Measurements from ENCODE around the gene MIEN1. TPM values are rescaled to one million over a fixed set of nuclear protein-coding genes. Genes with fewer than 3 reads are reported as not detected.
A peak's percentile ranks its signal among the peaks of the same experiment; 100 is the strongest.

MIEN1 gene
- total and polyA plus RNA-seq, 2 of the 13 experiments (the other 11 are each of a cell fraction or from before 2014, with no cell fraction given), result 40.6 to 56.6 TPM

DNA sequence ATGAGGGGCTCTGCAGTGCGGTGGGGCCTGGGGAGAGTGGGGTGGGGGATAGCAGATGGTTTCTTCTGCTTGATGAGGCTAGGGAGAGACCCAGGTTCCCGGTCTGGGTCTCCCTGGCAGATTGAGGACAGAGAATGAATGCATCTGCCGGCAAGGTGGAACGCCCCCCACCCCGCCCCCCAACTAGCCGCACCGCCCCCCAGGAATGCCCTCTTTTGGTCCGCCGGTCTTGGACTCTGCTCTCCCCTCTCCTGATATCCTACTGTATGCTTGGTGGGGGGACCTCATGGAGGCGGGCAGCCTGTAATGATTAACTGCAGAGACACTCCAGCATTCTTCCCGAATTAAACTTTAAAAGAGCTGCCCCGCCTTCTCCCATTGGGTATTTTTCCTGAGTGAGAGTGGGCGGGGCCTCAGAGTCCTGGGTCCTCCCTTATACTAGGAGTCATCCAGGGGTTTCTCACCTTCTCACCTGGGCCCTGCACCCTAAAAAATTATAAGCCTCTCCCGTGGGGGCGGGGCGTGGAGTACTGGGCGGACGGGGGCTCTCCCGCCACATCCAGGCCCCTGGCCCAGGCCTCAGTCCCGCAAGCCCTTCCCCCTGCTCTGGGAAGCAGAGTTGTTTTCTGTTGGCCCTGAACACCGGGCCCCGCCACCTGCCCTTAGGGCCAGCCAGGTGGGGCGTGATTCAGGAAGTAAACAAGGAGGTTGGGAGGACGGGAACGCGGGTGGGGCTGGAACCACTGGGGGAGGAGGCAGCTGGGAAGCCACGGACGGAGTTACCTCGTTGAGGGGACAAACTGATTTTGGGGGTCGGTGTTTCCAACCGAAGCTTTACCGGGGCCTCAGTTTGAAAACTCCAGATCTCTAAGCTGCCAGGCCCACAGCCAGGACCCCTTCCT is 8.9 kb upstream of the MIEN1 start (continued):
- TF ChIP-seq EP300 (IDR thresholded peaks at IDR 0.05; ENCODE audit: low read depth in 2 of 2, low read length in 2 of 2) (peak in 1 of 2 experiments; percentile 76; a peak in 2 of 4 replicates), EP300 (CRISPR knock-in tag; IDR thresholded peaks at IDR 0.05; ENCODE audit: borderline replicate concordance) (peak; percentile 83), SNAPC5 (CRISPR knock-in tag; IDR thresholded peaks at IDR 0.05; ENCODE audit: borderline replicate concordance) (no peak), HOXA9 (CRISPR knock-in tag; IDR thresholded peaks at IDR 0.05; ENCODE audit: borderline replicate concordance) (no peak), GATA4 (IDR thresholded peaks at IDR 0.05; ENCODE audit: borderline replicate concordance, low read depth) (no peak; the same call in 1 of the 2 replicates), ZBTB4 (CRISPR knock-in tag; IDR thresholded peaks at IDR 0.05; ENCODE audit: borderline replicate concordance) (no peak)

GRCh38 chr17:39738568-39738901 is 8.2 kb upstream of the MIEN1 start:
- CTCF ChIA-PET (ENCODE audit: low intra/inter-chr PET ratio, low total read pairs), result interaction anchor here (2.4 kb wide), 1 partner anchor 16 kb away, joined by 11 read pairs; no protein-coding TSS in a partner anchor
- in situ Hi-C loops (cut with HindIII; ENCODE audit: extremely low pct_ligation_motif_present, low pct_unique_long_range_greater_than_20kb), result no loop called here
- 0% methylated on average over 11 of the region's 13 CpGs for WGBS (ENCODE audit: low lambda C conversion rate)
- TF ChIP-seq ZFP82 (CRISPR knock-in tag; IDR thresholded peaks at IDR 0.05; ENCODE audit: borderline replicate concordance) (no peak), ZNF788 (CRISPR knock-in tag; IDR thresholded peaks at IDR 0.05; ENCODE audit: borderline replicate concordance) (0 out of 2 replicates have a peak, but pooled peaks have one; percentile 6), ZNF280B (CRISPR knock-in tag; IDR thresholded peaks at IDR 0.05; ENCODE audit: borderline replicate concordance) (peak; percentile 39; the same call in 1 of the 2 replicates), SNAPC5 (CRISPR knock-in tag; IDR thresholded peaks at IDR 0.05; ENCODE audit: borderline replicate concordance) (no peak), NRL (CRISPR knock-in tag; IDR thresholded peaks at IDR 0.05; ENCODE audit: borderline replicate concordance) (no peak), TBL1XR1 (IDR thresholded peaks at IDR 0.05; ENCODE audit: borderline replicate concordance, low read length, partially characterized antibody) (no peak), ESRRA (CRISPR knock-in tag; IDR thresholded peaks at IDR 0.05; ENCODE audit: low read depth) (no peak), NCOA1 (CRISPR knock-in tag; IDR thresholded peaks at IDR 0.05) (no peak)

More at GRCh38 chr17:39738568-39738901, 8.2 kb upstream of the MIEN1 start:
- intact Hi-C loops (cut with micrococcal nuclease; ENCODE audit: unreplicated experiment), result loop anchor here (10.0 kb wide), 1 partner anchor 274 kb away; the partner anchor contains the start of gene CDK12
- peak; percentile 50 for DNase-seq (ENCODE audit: low spot score)
- H4K20me1 ChIP-seq (ENCODE audit: insufficient read depth, low read length), result peaks cover 7% of the 10 kb centered on the region; the same call in 1 of the 2 replicates
- H3K4me3 ChIP-seq (replicated peaks in 1 of 3; ENCODE audit: insufficient read depth in 1 of 3, low read depth in 2 of 3, low read length in 3 of 3), result peak overlapping the region; percentile 89 to 96 (median 95)
- H3K4me2 ChIP-seq (ENCODE audit: low read depth, low read length), result peak overlapping the region; percentile 82
- no peak overlapping the region for H2AFZ ChIP-seq (ENCODE audit: low read length)
- POLR2A ChIA-PET, result interaction anchor here (1.0 to 3.0 kb wide), 18 partner anchors 9 to 867 kb away, joined by 3 to 79 read pairs (median 10); partner anchors contain the start of genes ERBB2, LRRC3C, MIEN1 and ORMDL3
- no peaks in the 10 kb centered on the region; a peak in 1 of 5 replicates for H3K27me3 ChIP-seq (ENCODE audit: control insufficient read depth in 1 of 2, insufficient read depth in 2 of 2, low read length in 2 of 2)
- peaks cover 44% of the 10 kb centered on the region for H3K4me1 ChIP-seq (ENCODE audit: insufficient read depth, low read length)
- BruUV-seq (replicated peaks), result no TSS peak
- no peaks in the 10 kb centered on the region for H3K9me3 ChIP-seq (ENCODE audit: low read length)
- peak overlapping the region; percentile 95 for H3K9ac ChIP-seq (ENCODE audit: insufficient read depth, low read depth, low read length)
- FAIRE-seq, result no peak
- ATAC-seq, result peak; percentile 8
- H3K36me3 ChIP-seq (replicated peaks in 1 of 2; ENCODE audit: control insufficient read depth in 1 of 2, insufficient read depth in 2 of 2, low read length in 2 of 2), result peaks cover 15 to 18% of the 10 kb centered on the region in 2 experiments
- peaks cover 38% of the 10 kb centered on the region for H3K79me2 ChIP-seq (ENCODE audit: insufficient read depth, low read length)
- peak overlapping the region; percentile 97 for H3K27ac ChIP-seq (ENCODE audit: extremely low read length, insufficient read depth, low read length)

Measured in HepG2 (cell line).